GM12801 (cell line): Measurements from ENCODE around the gene MARK2.

ENCODE experiments used
- TF ChIP-seq, protein P1 (sequence below): IDR thresholded peaks from one replicate; pipeline ENCODE4 v1.5.1; 2011; ENCODE audit warnings: control low read depth; ENCODE audit not compliant: insufficient read length; ENCODE audit errors: extremely low read depth

The MARK2 gene

DNA sequence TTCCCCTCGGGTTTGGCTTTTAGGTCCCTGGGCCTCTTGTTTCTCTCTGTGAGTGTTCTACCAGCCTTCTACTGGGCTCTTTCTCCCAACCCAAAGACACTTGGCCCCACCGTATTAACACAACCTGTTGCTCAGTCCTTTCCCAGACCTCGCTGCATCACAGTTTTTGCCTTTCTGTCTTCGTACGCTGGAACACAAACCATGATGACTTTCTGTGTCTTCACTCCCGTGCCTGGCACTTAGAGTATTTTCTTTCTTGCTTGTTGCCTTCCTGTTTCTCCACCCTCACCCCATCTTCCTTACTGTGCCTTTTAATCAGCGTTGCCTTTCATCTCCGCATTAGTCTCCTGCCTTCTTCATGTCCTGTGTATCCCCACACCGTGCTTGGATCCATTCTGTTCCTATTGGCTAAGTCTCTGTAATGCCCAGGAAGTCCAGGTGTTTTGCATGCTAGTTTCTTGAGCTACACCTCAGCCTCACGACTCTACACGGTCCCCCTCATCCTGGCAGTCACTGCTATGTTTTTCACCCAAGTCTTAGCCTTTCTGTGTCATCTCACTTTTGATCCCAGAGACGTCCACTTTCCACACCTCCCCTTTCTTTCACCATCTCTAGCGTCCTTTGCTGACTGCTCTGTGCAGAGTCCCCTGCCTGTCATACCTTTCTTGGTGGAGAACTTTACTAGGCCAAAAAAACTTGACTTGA, 1.6 kb downstream of the MARK2 start:
- TF ChIP-seq, protein P1, sequence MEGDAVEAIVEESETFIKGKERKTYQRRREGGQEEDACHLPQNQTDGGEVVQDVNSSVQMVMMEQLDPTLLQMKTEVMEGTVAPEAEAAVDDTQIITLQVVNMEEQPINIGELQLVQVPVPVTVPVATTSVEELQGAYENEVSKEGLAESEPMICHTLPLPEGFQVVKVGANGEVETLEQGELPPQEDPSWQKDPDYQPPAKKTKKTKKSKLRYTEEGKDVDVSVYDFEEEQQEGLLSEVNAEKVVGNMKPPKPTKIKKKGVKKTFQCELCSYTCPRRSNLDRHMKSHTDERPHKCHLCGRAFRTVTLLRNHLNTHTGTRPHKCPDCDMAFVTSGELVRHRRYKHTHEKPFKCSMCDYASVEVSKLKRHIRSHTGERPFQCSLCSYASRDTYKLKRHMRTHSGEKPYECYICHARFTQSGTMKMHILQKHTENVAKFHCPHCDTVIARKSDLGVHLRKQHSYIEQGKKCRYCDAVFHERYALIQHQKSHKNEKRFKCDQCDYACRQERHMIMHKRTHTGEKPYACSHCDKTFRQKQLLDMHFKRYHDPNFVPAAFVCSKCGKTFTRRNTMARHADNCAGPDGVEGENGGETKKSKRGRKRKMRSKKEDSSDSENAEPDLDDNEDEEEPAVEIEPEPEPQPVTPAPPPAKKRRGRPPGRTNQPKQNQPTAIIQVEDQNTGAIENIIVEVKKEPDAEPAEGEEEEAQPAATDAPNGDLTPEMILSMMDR, result no peak

- TF ChIP-seq, protein P1, result no peak
These were observed 2.6 kb downstream of the MARK2 start for GRCh38 chr11:63841554-63841953.

DNA sequence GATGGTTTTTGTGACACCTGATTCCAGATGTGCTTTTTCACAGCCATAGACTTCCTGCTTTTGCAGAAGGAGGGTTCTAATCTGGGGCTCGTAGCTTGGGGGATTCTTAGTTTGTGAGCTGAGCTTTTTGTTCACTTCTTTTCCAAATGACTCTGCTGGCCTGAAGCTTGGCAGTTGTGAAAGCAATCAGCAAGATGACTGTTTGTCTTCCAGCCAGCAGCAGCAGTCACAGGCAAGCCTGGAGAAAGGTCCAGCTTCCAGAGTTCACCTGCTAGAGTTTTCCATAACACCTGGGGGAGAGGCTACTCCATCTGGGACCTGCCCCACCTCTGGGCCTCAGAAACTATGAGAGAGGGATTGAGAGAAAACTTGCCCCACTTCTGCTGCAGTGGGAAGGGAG, 4.1 kb downstream of the MARK2 start:
- TF ChIP-seq, protein P1, result no peak

DNA sequence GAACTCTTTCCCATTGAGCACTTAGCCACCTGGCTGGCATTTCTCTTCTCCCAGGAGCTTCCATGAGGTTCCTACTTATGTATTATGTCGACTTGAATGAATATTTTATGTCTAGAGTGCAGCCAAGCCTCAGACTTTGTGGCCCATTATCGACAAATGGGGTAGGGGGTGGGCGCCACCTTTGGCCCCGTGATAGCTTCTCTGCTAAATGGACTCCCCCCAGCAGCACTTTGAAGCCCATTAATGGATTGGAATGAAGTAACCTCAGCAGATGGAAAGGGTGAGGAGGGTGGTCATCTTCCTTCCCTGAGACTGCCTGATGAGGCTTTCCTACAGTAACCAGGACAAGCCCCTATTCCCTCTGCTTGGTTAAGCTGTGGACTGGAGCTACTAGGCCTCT, 5.9 kb downstream of the MARK2 start:
- TF ChIP-seq, protein P1, result no peak

DNA sequence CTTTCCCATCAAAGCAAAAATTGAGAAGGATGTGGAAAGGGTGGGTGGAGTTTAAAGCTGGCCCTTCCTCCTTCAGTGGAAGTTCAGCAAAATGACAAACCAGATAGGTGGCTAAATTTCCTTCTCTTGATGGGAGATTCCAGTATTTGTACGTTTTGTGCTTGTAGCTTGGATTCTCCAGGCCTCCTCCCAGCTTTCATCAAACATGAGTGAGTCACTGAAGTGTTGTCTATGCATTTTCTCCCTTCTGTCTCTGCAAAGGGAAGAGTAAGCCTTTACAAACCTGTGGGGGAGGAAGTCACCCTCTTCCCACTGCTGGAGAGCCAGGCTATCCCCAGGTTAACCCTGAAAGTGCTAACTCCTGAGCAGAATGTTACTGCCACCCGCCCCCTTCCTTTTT, 6.4 kb downstream of the MARK2 start:
- TF ChIP-seq, protein P1, result no peak

- TF ChIP-seq, protein P1, result no peak
These were observed 7.0 kb downstream of the MARK2 start for GRCh38 chr11:63845911-63846310.

DNA sequence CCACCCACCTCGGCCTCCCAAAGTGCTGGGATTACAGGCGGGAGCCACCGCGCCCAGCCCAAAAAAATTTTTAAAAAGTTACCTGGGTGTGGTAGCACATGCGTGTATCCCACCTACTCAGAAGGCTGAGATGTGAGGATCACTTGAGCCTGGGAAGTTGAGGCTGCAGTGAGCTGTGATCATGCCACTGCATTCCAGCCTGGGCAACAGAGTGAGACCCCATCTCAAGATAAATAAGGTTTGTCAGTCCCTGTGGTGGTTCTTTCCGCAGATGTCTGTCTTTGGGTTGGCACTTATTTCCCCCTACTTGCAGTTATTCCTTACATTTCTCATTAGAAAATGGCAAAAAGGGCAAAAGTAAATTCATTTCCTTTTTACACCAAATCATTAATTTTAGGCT, 8.0 kb downstream of the MARK2 start:
- TF ChIP-seq, protein P1, result no peak
